Measurements from ENCODE around the gene PDS5A.

DNA sequence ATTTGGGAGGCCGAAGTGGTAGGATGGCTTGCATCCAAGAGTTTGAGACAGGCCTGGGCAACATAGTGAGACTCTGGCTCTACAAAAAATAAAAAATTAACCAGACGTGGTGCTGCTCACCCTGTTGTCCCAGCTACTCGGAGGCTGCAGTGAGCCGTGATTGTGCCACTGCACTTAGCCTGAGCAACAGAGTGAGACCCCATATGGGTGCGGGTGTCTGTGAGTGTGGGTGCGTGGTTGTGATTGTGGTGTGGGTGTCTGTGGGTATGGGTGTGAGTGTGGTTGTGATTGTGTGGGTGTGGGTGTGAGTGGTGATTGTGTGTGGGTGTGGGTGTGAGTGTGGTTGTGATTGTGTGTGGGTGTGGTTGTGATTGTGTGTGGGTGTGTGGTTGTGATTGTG is 165.2 kb downstream of the PDS5A start:
- no peak for TF ChIP-seq EZH2 (conservative IDR thresholded peaks at IDR 0.05; ENCODE audit: low read depth, low read length)
- no peak for TF ChIP-seq HNF4A (CRISPR knock-in tag; IDR thresholded peaks at IDR 0.05)
- TF ChIP-seq, protein P1, sequence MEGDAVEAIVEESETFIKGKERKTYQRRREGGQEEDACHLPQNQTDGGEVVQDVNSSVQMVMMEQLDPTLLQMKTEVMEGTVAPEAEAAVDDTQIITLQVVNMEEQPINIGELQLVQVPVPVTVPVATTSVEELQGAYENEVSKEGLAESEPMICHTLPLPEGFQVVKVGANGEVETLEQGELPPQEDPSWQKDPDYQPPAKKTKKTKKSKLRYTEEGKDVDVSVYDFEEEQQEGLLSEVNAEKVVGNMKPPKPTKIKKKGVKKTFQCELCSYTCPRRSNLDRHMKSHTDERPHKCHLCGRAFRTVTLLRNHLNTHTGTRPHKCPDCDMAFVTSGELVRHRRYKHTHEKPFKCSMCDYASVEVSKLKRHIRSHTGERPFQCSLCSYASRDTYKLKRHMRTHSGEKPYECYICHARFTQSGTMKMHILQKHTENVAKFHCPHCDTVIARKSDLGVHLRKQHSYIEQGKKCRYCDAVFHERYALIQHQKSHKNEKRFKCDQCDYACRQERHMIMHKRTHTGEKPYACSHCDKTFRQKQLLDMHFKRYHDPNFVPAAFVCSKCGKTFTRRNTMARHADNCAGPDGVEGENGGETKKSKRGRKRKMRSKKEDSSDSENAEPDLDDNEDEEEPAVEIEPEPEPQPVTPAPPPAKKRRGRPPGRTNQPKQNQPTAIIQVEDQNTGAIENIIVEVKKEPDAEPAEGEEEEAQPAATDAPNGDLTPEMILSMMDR (CRISPR knock-in tag; IDR thresholded peaks at IDR 0.05), result no peak
- no peak for TF ChIP-seq ZNF75D (CRISPR knock-in tag; IDR thresholded peaks at IDR 0.05; ENCODE audit: borderline replicate concordance)
- TF ChIP-seq, protein P2, sequence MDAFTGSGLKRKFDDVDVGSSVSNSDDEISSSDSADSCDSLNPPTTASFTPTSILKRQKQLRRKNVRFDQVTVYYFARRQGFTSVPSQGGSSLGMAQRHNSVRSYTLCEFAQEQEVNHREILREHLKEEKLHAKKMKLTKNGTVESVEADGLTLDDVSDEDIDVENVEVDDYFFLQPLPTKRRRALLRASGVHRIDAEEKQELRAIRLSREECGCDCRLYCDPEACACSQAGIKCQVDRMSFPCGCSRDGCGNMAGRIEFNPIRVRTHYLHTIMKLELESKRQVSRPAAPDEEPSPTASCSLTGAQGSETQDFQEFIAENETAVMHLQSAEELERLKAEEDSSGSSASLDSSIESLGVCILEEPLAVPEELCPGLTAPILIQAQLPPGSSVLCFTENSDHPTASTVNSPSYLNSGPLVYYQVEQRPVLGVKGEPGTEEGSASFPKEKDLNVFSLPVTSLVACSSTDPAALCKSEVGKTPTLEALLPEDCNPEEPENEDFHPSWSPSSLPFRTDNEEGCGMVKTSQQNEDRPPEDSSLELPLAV (CRISPR knock-in tag; conservative IDR thresholded peaks at IDR 0.05; ENCODE audit: low read depth), result no peak
- TF ChIP-seq, protein P3, sequence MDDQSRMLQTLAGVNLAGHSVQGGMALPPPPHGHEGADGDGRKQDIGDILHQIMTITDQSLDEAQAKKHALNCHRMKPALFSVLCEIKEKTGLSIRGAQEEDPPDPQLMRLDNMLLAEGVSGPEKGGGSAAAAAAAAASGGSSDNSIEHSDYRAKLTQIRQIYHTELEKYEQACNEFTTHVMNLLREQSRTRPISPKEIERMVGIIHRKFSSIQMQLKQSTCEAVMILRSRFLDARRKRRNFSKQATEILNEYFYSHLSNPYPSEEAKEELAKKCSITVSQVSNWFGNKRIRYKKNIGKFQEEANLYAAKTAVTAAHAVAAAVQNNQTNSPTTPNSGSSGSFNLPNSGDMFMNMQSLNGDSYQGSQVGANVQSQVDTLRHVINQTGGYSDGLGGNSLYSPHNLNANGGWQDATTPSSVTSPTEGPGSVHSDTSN (CRISPR knock-in tag; IDR thresholded peaks at IDR 0.05; ENCODE audit: borderline replicate concordance), result no peak
- no peak for TF ChIP-seq NRL (CRISPR knock-in tag; IDR thresholded peaks at IDR 0.05; ENCODE audit: borderline replicate concordance)
- TF ChIP-seq POLR2A (IDR thresholded peaks at IDR 0.05; ENCODE audit: insufficient read depth in 1 of 2, low read depth in 2 of 2, low read length in 2 of 2), result no peak
- TF ChIP-seq, protein P4, sequence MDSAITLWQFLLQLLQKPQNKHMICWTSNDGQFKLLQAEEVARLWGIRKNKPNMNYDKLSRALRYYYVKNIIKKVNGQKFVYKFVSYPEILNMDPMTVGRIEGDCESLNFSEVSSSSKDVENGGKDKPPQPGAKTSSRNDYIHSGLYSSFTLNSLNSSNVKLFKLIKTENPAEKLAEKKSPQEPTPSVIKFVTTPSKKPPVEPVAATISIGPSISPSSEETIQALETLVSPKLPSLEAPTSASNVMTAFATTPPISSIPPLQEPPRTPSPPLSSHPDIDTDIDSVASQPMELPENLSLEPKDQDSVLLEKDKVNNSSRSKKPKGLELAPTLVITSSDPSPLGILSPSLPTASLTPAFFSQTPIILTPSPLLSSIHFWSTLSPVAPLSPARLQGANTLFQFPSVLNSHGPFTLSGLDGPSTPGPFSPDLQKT (CRISPR knock-in tag; IDR thresholded peaks at IDR 0.05; ENCODE audit: borderline replicate concordance), result no peak
- TF ChIP-seq ZNF615 (CRISPR knock-in tag; IDR thresholded peaks at IDR 0.05; ENCODE audit: borderline replicate concordance), result no peak
- no peak for TF ChIP-seq POLR2AphosphoS5 (IDR thresholded peaks at IDR 0.05; ENCODE audit: low read depth, low read length)
- TF ChIP-seq ZNF431 (CRISPR knock-in tag; IDR thresholded peaks at IDR 0.05; ENCODE audit: borderline replicate concordance, low read depth), result no peak

Measured in HepG2 (cell line).